Stimulated activated CD8-positive, alpha-beta memory T cell treated with anti-CD3 and anti-CD28 coated beads, Interleukin-12 subunit alpha, Interleukin-12 subunit beta, amount 100 ng/mL, for 24 hours (primary cell): ENCODE results near the gene MS4A2.
"Not testable (repeated sequence)": the region's sequence is repeated elsewhere in the genome, so short reads cannot be mapped to it uniquely, and the experiment has no call there.

Source experiments
- DNase-seq: peaks from one replicate; pipeline ENCODE4 v3.0.0-alpha.2; 2020; ENCODE audit errors: extremely low read depth

The MS4A2 gene

GRCh38 chr11:60088364-60088763, at the start of gene MS4A2:
TSS of gene MS4A2 (plus strand) at chr11:60088664. CDS start at chr11:60088766, 102 bp downstream.
- DNase-seq = no peak

GRCh38 chr11:60040109-60040508, 48.4 kb upstream of the MS4A2 start, which contains the start of gene OOSP2:
TSS of gene OOSP2 (plus strand) at chr11:60040409. CDS start at chr11:60040460, 51 bp downstream.
- no peak for DNase-seq

GRCh38 chr11:60050422-60050821, 38.0 kb upstream of the MS4A2 start:
- DNase-seq = not testable (repeated sequence)

DNA sequence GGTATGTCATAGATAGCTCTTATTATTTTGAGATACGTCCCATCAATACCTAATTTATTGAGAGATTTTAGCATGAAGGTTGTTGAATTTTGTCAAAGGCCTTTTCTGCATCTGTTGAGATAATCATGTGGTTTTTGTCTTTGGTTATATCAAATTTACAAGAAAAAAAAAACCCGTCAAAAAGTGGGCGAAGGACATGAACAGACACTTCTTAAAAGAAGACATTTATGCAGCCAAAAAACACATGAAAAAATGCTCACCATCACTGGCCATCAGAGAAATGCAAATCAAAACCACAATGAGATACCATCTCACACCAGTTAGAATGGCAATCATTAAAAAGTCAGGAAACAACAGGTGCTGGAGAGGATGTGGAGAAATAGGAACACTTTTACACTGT, 37.6 kb upstream of the MS4A2 start:
- not testable (repeated sequence) for DNase-seq

GRCh38 chr11:60056349-60056969, 32.0 kb upstream of the MS4A2 start, which contains the start of gene MS4A3:
TSS of gene MS4A3 (plus strand) at chr11:60056665. CDS start at chr11:60061161, 4,496 bp downstream.
- DNase-seq = no peak

DNA sequence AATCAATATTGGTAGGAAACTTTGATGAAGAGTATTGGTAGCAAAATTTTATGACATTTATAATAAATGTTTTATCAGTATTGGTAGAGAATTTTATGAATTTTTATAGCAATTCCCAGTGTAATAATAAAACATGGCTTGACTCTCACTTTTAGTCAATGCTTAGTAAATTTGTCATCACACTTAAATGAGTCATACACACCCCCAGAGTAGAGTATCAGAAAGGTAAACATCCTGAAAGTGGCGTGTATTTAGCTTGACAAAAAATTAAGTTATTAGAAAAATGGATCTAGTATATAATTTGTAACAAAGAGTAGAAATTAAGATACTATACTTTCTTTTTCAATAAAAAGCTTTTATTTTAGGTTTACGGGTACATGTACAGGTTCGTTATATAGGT, 29.4 kb upstream of the MS4A2 start:
- no peak for DNase-seq

GRCh38 chr11:60059521-60060240, 28.8 kb upstream of the MS4A2 start:
- no peak for DNase-seq

DNA sequence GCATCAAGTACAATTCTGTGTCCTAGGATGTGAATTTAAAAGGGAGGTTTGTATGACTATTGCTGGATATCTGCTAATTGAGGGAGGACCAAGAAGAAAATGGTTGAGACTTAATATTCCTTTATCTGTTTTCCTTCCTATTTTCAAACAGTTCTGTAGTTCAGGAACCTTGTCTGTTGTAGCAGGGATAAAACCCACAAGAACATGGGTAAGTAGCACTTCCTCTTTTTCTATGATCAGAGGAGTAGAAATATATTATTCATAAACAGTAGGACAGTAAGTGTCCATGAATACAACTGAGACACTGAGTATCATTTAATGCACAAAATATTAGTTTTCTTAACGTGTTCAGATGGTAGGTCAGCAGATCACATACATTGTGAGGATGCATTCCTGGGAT, 24.4 kb upstream of the MS4A2 start:
- no peak for DNase-seq

- no peak for DNase-seq
Measured at GRCh38 chr11:60065801-60066200, 22.7 kb upstream of the MS4A2 start.

- DNase-seq = no peak
Measured at GRCh38 chr11:60069450-60069849, 19.0 kb upstream of the MS4A2 start.

- DNase-seq = not testable (repeated sequence)
Measured at GRCh38 chr11:60071644-60072043, 16.8 kb upstream of the MS4A2 start.

DNA sequence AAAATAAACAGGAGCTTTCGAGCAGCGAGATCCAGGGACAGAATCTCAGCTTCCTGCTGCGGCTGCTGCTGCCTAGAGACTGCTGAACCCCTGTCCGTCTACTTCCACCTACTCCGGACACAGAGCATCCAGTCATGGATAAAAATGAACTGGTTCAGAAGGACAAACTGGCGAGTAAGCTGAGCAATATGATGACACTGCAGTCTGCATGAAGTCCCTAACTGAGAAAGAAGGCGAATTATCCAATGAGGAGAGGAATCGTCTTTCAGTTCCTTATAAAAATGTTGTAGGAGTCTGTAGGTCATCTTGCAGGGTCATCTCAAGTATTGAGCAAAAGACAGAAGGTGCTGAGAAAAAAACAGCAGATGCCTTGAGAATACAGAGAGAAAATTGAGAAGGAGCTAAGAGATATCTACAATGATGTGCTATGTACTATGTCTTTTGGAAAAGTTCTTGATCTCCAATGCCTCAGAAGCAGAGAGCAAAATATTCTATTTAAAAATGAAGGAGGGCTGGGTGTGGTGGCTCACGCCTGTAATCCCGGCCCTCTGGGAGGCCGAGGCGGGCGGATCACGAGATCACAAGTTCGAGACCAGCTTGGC, 11.1 kb upstream of the MS4A2 start:
- no peak for DNase-seq

- DNase-seq = no peak
Measured at GRCh38 chr11:60077981-60078380, 10.5 kb upstream of the MS4A2 start.

GRCh38 chr11:60078745-60079144, 9.7 kb upstream of the MS4A2 start:
- DNase-seq = no peak

- DNase-seq = no peak
Measured at GRCh38 chr11:60080535-60080934, 7.9 kb upstream of the MS4A2 start.

DNA sequence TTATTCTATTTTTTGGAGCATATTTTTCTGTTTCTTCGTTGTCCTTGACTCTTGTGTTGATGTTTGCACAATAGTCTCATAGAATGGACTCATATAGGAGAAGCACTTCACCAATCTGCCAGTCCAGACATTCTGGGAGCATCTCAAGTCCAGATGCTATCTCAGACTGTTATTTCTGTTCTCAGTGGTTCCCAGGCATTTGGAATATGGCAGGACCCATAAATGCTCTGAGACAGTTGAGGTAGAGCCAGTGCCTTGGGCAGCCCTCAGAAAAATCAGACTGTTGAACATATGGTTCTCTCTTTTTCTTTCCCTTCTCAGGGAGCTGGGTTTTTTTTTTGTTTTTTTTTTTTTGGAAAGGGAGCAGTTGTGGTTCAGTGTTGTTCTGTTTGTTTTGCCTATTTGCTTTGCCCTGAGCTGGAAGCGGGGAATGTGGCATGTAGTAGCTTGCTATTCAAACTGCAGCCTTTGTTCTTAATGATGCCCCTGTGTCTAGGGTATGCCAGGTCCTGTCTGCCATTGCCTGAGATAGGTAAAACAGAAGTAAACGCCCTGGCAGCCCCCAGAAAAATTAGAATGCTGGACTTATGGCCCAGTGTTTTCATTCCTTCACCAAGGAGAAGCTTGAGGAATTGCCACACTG, 3.7 kb upstream of the MS4A2 start:
- no peak for DNase-seq

- DNase-seq = no peak
Measured at GRCh38 chr11:60085909-60086308, 2.6 kb upstream of the MS4A2 start.

GRCh38 chr11:60087239-60087638, 1.2 kb upstream of the MS4A2 start:
- DNase-seq = no peak

DNA sequence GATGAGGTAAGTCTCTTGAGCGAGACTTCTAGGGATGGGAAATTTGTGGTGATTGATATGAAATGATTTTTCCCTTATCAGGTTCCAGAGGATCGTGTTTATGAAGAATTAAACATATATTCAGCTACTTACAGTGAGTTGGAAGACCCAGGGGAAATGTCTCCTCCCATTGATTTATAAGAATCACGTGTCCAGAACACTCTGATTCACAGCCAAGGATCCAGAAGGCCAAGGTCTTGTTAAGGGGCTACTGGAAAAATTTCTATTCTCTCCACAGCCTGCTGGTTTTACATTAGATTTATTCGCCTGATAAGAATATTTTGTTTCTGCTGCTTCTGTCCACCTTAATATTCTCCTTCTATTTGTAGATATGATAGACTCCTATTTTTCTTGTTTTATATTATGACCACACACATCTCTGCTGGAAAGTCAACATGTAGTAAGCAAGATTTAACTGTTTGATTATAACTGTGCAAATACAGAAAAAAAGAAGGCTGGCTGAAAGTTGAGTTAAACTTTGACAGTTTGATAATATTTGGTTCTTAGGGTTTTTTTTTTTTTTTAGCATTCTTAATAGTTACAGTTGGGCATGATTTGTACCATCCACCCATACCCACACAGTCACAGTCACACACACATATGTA, 7.1 kb downstream of the MS4A2 start:
- DNase-seq = no peak

GRCh38 chr11:60097189-60097588, 8.7 kb downstream of the MS4A2 start:
- DNase-seq = no peak

- DNase-seq = no peak
Measured at GRCh38 chr11:60098508-60098907, 10.0 kb downstream of the MS4A2 start.

GRCh38 chr11:60100516-60100915, 12.1 kb downstream of the MS4A2 start:
- no peak for DNase-seq
